ENCODE results near the gene MT1M.
A peak's percentile ranks its signal among the peaks of the same experiment; 100 is the strongest.

DNA sequence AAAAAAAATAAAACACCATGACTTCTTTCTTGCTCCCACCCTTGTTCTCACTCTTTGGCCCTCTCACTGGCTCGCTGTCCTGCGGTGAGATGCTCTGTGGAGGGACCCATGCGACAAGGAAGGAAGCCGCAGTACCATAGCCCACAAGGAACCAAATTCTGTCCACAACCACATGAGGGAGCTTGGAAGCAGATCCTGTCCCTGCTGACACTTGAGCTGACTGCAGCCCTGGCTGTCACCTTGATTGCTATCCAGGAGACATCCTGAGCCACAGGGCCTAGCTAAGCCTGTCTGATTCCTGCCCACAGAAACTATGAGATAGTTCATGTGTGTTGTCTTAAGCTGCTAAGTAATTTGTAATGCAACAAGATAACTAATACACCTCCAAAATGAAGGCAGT is 28.9 kb upstream of the MT1M start:
- TF ChIP-seq, protein P1, sequence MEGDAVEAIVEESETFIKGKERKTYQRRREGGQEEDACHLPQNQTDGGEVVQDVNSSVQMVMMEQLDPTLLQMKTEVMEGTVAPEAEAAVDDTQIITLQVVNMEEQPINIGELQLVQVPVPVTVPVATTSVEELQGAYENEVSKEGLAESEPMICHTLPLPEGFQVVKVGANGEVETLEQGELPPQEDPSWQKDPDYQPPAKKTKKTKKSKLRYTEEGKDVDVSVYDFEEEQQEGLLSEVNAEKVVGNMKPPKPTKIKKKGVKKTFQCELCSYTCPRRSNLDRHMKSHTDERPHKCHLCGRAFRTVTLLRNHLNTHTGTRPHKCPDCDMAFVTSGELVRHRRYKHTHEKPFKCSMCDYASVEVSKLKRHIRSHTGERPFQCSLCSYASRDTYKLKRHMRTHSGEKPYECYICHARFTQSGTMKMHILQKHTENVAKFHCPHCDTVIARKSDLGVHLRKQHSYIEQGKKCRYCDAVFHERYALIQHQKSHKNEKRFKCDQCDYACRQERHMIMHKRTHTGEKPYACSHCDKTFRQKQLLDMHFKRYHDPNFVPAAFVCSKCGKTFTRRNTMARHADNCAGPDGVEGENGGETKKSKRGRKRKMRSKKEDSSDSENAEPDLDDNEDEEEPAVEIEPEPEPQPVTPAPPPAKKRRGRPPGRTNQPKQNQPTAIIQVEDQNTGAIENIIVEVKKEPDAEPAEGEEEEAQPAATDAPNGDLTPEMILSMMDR (IDR thresholded peaks at IDR 0.05 in 4 of 5, conservative IDR thresholded peaks at IDR 0.05 in 1 of 5), result peak in 4 of 5 experiments; percentile 65 to 73 (median 68)
- no peak for TF ChIP-seq POLR2A (IDR thresholded peaks at IDR 0.05)

All from gastrocnemius medialis (tissue), 4 donors.